ENCODE data around the gene CARD10. TPM values are rescaled to one million over a fixed set of nuclear protein-coding genes. Genes with fewer than 3 reads are reported as not detected.

The CARD10 gene
- total and polyA plus RNA-seq, 2 of the 8 experiments (the other 6 are each of a cell fraction or from before 2014, with no cell fraction given), result 13.5 to 14.4 TPM

DNA sequence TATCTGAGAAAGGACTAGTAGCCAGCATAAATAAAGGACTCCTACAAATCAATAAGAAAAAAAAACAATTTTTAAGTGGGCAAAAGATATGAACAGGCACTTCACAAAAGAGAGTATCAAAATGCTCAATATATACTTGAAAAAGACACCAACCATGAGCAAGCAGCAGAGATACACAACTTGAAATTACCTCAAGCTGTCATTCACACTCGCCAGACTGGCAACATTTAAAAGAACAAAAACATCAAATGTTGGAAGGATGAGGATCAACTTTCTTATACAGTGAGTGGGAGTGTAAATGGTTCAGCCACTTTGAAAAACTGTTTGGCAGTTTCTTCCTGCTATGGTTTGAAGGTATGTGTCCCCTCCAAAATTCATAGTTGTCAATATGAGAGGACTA lies 68.0 kb downstream of the CARD10 start:
- Histone ChIP-seq H3K23ac (ENCODE audit: insufficient read length) (no peak overlapping the region), H3K23me2 (ENCODE audit: low read depth, low read length) (no peaks in the 10 kb centered on the region), H4K20me1 (replicated peaks in 1 of 2; ENCODE audit: control insufficient read depth in 1 of 2, insufficient read depth in 2 of 2, low read length in 2 of 2) (no peaks in the 10 kb centered on the region), H3K4me2 (ENCODE audit: insufficient read depth in 1 of 2, low read depth in 2 of 2, low read length in 2 of 2) (no peak overlapping the region), H3K14ac (ENCODE audit: insufficient read length) (no peak overlapping the region), H2AK5ac (ENCODE audit: low read depth, low read length) (no peak overlapping the region), H2BK120ac (replicated peaks; ENCODE audit: low read depth, low read length) (no peak overlapping the region), H4K91ac (replicated peaks; ENCODE audit: insufficient read length, low read length) (no peak overlapping the region), H3K9ac (replicated peaks in 1 of 4; ENCODE audit: extremely low read depth in 1 of 4, low read depth in 3 of 4, low read length in 3 of 4) (no peak overlapping the region), H3K27ac (ENCODE audit: low read depth, low read length) (no peak overlapping the region), H3K4me1 (replicated peaks in 1 of 4; ENCODE audit: control insufficient read depth in 3 of 4, insufficient read depth in 4 of 4, low read length in 3 of 4) (peaks cover 0 to 2% (median 0%) of the 10 kb centered on the region in 4 experiments; a peak in 3 of 7 replicates), H4K8ac (ENCODE audit: extremely low read depth, insufficient read depth, low read length) (no peak overlapping the region), H3K56ac (replicated peaks; ENCODE audit: insufficient read length, low read depth, low read length) (no peak overlapping the region), H3K4ac (replicated peaks; ENCODE audit: insufficient read length, low read depth, low read length) (no peak overlapping the region), H2BK5ac (ENCODE audit: low read depth, low read length) (no peak overlapping the region), H2AFZ (ENCODE audit: low read length) (no peak overlapping the region), H3K79me1 (ENCODE audit: low read depth, low read length) (no peaks in the 10 kb centered on the region), H3K4me3 (ENCODE audit: extremely low read depth in 1 of 4, insufficient read depth in 2 of 4, low read depth in 3 of 4, low read length in 4 of 4) (no peak overlapping the region), H3K36me3 (ENCODE audit: control insufficient read depth in 2 of 4, insufficient read depth in 4 of 4, low read length in 3 of 4) (no peaks in the 10 kb centered on the region), H3K9me3 (ENCODE audit: insufficient read depth in 2 of 2, low read depth in 1 of 2, low read length in 1 of 2) (no peaks in the 10 kb centered on the region), H3K27me3 (replicated peaks in 1 of 4; ENCODE audit: control insufficient read depth in 3 of 4, extremely low read depth in 1 of 4, insufficient read depth in 3 of 4, low read length in 3 of 4) (peaks cover 0 to 2% (median 0%) of the 10 kb centered on the region in 4 experiments; a peak in 1 of 7 replicates), H4K5ac (ENCODE audit: insufficient read length, low read depth, low read length) (no peak overlapping the region), H3K79me2 (ENCODE audit: control insufficient read depth in 1 of 2, insufficient read depth in 2 of 2, low read length in 2 of 2) (no peaks in the 10 kb centered on the region), H2BK20ac (ENCODE audit: low read length) (no peak overlapping the region), H2BK12ac (ENCODE audit: low read depth, low read length) (no peak overlapping the region), H3K18ac (ENCODE audit: extremely low read depth, low read length) (no peak overlapping the region), H2BK15ac (ENCODE audit: low read length) (no peak overlapping the region)
- TF ChIP-seq POLR2AphosphoS5 (IDR thresholded peaks at IDR 0.05; ENCODE audit: low read depth, low read length) (no peak), ASH2L (IDR thresholded peaks at IDR 0.05; ENCODE audit: low read length) (no peak), RNF2 (IDR thresholded peaks at IDR 0.05; ENCODE audit: borderline replicate concordance, low read depth, low read length, missing control alignments, poor library complexity, severe bottlenecking) (no peak), KDM4A (IDR thresholded peaks at IDR 0.05; ENCODE audit: low read depth, low read length, severe bottlenecking) (no peak), SIX5 (IDR thresholded peaks at IDR 0.05; ENCODE audit: low read depth, low read length) (no peak), TEAD4 (IDR thresholded peaks at IDR 0.05; ENCODE audit: low read depth, low read length) (no peak), BRCA1 (IDR thresholded peaks at IDR 0.05; ENCODE audit: low read depth, low read length) (no peak), TBP (IDR thresholded peaks at IDR 0.05; ENCODE audit: low read depth, low read length) (no peak), CHD1 (IDR thresholded peaks at IDR 0.05; ENCODE audit: low read depth, low read length) (no peak), YY1 (IDR thresholded peaks at IDR 0.05; ENCODE audit: low read depth, low read length) (no peak), NANOG (IDR thresholded peaks at IDR 0.05; ENCODE audit: insufficient read depth, low read depth, low read length, poor library complexity, severe bottlenecking) (no peak), CHD2 (IDR thresholded peaks at IDR 0.05; ENCODE audit: low read length) (no peak), BCL11A (IDR thresholded peaks at IDR 0.05; ENCODE audit: low read depth in 2 of 2, low read length in 2 of 2) (no peak)
- DNase-seq (ENCODE audit: low read depth in 1 of 2, low spot score in 2 of 2), result no peak
- FAIRE-seq, result no peak
- 95% methylated on average over 1 of the region's 1 CpG; no CpG with 5 or more reads in 1 of the 2 experiments for WGBS, 2 experiments (ENCODE audit: extremely low coverage in 1 of 2, insufficient coverage in 1 of 2, insufficient read length in 1 of 2, insufficient replicate concordance in 2 of 2, low coverage in 1 of 2, low lambda C conversion rate in 2 of 2, missing lambda C conversion rate in 1 of 2)
- POLR2A ChIA-PET (ENCODE audit: partially characterized antibody), result no interaction called here
- CTCF ChIA-PET (ENCODE audit: partially characterized antibody), result interaction anchor here (2.0 to 2.8 kb wide), 2 partner anchors 22 to 137 kb away, joined by 5 to 22 read pairs; no protein-coding TSS in a partner anchor
